NCI-H2107 treated with DMSO at 0.1 percent for 48 hours (cell line): ENCODE measurements around the gene BTBD2.
"Not testable (repeated sequence)": the region's sequence is repeated elsewhere in the genome, so short reads cannot be mapped to it uniquely, and the experiment has no call there.

Experiments
- DNase-seq: peaks from one replicate; lab custom pipeline; 2025; ENCODE audit not compliant: unreplicated experiment; lab: John Stamatoyannopoulos, UW

The BTBD2 gene

DNA sequence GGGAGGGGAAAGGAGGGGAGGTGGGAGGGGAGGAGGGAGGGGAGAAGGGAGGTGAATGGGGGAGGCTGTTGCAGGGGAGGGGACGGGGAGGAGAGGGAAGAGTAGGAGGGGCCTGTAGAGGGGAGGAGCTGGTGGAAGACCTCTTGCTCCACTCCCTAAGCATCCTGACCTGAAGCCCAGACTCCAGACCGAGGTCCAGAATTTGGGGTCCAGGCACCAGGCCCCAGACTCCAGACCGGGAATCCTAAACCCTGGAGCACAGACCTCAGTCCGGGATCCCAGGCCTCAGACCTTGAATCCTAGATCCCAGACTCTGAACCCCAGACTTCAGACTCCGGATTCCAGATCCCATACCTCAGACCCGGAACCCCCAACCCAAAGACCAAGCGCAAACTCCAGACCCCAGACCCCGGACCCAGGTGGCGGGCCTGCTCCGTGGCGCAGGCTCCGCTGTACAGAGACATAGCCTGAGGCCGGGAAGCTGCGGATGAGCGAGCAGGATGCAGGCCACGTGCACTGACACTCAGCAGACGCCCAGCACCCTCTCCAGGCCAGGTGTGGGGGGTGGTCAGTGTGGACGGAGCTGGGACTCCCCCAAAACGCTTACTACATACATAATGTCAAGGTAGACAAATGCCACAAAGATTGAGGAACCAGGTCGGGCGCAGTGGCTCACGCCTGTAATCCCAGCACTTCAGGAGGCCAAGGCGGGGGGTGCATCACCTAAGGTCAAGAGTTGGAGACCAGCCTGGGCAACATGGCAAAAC, 710 bp upstream of the BTBD2 start:
- peak; percentile 10 for DNase-seq

DNA sequence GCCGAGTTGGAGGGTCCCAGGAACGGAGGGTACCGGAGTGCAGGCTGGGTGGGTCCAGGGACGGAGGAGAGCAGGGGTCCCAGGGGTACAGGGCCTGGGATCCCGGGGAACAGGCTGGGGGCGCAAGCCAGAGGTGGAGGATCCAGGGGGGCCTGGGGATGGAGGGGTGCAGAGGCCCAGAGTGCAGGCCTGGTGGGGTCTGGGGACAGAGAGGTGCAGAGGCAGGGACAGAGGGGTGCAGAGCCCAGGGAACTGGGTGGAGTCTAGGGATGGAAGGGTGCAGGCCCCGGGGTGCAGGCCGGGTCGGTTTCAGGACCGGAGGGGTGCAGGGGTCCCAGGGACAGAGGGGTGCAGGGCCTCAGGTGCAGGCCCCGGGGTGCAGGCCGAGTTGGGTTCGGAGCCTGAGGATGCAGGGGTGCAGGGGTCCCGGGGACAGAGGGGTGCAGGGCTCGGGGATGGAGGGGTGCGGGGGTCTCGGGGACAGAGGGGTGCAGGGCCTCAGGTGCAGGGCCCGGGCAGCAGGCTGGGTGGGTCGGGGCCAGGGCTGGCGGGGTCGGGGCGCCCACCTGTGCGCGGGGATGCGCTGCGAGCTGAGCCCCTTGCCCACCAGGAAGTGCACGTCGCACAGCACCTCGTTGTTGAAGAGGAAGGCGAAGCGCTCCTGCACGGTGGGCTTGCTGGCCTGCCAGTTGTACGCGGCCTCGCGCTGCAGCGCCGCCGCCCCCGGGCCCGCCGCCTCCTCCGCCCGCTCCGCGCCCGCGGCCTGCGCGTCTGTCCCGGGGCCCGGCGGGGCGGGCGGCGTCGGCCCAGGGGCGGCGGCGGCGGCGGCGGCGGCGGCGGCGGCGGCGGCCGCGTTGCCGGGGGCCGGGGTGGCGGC, 545 bp downstream of the BTBD2 start:
- no peak for DNase-seq

DNA sequence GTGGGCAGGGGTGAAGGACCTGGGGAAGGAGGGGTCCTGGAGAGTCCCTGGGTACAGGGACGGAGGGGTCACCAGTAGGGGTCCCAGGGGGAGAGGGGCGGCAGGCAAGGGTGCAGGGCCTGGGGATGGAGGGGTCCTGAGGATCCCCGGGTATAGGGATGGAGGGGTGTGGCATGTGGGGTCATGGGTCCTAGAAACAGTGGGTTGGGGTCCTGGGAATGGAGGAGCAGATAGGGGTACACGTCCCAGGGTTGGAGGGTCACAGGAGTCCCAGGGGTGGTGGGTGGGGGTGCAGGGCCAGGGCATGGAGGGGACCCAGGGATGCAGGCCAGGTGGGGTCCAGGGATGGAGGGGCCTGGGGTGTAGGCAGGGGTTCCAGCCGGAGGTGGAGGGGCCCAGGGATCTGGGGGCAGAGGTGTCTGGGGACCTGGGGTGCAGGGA, 1.4 kb downstream of the BTBD2 start:
- no peak for DNase-seq

DNA sequence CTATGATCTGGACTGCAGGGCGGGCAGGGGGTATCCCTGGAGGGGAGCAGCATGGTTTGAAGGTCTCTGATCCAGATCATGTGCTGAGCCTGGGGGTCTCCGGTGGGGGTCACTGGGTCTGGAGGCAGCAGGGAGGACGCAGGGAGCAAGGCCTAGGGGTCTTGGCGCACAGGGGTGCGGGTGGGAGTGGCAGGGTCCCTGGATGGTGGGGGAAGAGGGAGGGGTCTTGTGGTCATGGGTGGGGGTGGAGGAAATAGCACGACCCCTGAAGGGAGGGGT, 1.9 kb downstream of the BTBD2 start:
- DNase-seq: no peak

DNA sequence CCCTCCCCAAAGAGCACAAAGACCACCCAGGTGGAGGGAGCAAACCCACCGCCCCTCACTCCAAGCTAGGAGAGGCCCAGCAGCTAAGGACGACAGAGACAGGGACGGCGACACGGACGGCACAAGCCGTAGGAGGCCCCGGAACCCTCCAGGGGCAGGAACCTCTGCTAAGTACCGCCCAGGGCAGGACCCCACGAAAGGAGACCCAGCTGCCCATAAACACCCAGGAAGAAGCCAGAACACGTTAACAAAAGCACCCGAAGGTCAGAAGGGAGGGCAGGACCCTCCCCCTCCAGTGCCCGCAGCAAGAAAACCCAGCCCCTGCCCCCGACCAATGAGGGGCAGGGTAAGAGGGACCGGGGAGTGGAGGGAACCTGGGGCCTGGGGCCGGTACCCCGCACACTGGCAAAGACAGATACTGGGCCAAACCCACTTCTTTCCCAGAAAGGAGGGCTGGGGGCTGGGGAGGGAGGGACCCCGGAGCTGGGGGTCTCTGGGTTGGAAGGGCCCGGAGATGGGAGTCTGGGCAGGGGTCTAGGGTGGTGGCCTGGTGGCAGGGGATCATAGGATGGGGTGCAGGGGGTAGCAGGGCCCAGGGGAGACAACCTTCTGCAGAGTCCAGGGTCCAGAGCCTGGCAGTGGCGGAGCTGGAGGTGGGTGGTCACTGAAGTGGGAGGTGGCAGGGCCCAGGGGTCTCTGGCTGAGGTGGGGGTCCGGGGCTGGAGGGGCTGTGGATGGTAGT, 2.4 kb downstream of the BTBD2 start:
- no peak for DNase-seq

DNA sequence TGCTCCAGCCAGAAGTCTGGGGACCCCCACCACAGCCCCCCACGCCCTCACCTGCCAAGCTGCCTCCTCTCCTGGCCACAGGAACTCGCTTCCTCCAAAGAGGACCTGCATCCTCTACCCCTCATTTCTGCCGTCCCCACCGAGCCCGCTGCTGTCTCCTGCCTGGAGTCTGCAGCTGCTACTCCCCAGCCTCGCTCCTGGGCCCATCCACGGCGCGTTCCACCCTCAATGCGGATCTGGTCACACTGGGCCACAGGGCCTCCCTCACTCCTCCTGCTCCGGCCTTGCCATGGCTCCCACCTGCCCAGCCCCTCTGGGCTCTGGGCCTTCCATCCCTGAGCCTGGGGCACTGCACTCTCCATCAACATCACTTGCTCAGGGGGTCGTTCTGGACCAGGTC, 4.3 kb downstream of the BTBD2 start:
- DNase-seq: no peak

DNA sequence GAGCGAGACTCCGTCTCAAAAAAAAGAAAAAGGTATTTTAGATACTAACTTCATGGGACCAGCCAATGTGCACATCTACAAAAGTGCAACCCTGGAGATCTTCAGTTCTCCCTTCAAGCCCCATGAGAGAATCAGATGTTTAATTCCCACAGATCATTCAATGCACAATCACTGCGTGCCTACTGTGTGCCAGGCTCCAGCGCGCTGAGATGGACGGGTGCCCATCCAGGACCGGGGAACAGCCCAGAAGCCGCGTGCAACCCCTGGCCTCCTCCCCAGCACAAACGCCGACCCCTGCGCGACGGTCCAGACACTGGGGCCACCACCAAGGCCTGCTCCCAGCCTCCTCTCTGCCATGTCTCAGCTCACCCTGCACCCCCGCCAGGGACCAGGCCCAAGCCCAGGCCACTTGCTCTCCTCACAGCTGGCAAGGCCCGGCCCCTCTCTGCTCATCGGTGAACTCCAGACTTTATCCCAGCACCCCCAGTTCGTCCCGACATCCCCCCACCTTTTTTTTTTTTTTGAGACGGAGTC, 5.3 kb downstream of the BTBD2 start:
- no peak for DNase-seq

DNA sequence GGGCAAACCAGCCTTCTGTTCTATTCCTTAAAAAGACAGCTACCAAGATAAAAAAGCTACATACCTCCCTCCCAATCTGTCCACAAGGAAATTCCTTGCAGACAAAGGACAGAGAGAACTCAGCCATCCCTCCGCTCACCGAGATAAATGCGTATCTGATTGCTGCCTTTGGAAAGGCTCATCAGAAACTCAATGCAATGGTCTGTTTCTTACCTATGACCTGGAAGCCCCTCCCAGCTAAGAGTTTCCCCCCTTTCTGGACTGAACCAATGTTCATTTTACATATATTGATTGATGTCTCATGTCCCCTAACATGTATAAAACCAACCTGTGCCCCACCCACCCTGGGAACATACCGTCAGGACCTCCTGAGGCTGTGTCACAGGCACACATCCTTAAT, 11.6 kb downstream of the BTBD2 start:
- no peak for DNase-seq

DNA sequence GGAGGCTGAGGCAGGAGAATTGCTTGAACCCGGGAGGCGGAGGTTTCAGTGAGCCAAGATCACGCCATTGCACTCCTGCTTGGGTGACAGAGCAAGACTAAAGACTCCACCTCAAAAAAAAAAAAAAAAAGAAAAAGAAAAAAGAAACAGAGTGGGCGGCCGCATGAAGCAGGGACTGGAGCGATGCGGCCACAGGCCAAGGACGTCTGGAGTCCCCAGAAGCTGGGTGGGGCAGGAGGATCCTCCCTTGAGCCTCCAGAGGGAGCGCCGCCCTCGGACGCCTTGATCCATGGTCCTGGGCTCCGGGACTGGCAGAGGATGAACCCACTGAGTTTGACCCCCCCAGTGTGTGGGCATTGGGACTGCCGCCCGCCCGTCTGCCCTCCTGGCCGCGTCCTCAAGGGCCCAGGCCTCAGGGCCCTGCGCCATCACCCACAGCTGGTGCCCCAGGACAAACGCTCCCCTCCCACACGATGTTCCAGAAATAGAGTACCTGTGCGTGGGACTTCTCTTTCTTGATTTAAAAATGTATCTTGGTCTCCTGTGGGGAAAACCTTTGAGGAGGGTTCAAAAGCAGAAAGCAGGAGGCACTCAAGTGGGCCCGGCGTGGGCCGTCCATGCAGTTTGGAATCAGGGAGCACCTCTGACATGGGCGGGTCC, 15.5 kb downstream of the BTBD2 start:
- no peak for DNase-seq

DNA sequence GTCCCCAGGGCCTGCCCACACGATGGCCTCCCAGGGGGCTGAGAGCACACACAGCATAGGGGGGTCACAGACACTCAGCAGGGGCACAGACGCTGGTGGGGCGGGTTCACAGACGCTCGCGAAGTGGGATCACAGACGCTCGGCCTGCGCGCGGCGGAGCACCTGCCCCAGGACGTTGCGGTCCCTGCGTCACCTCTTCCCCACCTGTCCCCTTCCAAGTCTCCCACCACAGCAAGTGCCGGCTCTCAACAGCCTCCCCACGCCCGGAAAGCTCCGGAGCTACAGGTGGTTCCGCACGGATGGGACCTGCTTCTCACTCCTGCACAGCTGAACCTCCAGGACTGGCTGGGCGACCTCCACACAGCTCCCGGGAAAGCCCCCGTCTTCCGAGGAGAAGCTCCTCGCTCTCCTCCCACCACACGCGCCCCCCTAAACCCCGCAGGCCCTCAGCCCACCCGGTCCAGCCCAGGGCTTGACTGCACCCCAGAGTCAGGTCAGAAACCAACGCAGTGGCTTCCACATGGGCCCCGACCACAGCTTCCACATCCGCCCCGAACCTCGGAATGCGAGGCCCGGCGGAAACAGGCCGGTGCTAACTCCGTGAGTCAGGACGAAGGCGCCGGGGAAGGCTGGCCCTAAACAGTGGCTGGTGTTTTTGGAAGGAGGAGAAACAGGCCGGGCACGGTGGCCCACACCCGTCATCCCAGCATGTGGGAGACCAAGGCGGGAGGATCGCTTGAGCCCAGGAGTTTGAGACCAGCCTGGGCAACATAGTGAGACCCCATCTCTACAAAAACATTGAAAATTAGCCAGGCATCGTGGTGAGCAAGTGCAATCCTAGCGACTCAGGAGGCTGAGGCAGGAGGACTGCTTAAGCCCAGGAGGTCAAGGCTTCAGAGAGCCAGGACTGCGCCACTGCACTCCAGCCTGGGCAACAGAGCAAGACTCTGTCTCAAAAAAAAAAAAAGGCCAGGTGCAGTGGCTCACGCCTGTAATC, 16.5 kb downstream of the BTBD2 start:
- no peak for DNase-seq

DNA sequence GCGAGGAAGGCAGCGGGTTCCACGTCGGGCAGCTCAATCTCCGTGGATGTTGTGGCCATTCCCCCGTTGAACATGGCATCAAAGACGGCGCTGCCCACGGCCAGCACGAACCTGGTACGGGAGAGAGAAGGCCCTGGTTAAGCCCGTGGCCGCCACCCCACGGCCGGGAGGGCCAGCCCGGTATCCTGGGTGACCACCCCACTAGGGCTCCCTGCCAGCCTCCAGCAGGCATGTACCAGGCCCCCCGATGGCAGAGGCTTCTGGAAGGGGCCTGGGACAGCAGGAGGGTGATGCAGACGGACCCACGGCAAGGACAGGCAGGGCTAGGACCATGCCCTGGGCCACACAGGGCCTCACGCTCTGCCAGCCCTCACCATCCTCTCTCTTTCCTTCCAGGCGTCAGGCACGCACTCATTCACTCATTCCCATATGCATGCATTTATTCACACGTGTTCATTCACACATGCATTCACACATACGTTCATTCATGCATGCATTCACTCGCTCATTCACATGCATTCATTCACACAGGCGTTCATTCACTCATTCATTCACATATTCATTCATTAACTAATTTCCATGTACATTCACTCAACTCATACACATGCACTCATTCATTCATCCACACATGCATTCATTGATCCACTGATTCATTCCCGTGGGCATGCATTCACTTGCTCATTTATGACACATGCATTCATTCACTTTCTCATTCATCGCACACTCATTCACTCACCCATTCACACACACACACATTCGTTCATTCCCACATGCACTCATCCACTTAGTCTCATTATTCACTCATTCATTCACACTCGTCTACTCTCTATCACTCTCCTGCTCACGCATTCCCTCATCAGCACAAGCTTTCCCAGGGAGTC, 17.9 kb downstream of the BTBD2 start:
- no peak for DNase-seq

DNA sequence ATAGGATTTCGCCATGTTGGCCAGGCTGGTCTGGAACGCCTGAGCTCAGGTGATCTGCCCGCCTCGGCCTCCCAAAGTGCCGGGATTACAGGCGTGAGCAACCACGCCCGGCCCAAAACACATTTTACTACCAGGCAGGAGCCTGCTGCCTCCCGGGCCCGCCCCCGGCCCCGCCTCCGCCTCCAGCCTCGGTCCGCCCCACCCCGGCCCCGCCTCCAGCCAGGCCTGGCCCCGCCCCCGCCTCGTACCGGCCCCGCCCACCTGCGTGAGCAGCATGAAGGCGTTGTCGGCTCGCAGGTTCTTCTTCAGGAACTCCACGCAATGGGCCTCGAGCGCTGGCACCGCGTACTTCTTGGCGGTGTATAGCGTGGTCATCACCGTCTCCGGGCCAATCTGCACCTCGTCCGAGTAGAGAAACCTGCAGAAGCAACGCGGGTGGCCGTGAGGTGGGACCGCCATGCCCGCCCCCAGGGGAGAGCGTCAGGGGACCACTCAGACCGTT, 22.7 kb downstream of the BTBD2 start:
- no peak for DNase-seq

DNA sequence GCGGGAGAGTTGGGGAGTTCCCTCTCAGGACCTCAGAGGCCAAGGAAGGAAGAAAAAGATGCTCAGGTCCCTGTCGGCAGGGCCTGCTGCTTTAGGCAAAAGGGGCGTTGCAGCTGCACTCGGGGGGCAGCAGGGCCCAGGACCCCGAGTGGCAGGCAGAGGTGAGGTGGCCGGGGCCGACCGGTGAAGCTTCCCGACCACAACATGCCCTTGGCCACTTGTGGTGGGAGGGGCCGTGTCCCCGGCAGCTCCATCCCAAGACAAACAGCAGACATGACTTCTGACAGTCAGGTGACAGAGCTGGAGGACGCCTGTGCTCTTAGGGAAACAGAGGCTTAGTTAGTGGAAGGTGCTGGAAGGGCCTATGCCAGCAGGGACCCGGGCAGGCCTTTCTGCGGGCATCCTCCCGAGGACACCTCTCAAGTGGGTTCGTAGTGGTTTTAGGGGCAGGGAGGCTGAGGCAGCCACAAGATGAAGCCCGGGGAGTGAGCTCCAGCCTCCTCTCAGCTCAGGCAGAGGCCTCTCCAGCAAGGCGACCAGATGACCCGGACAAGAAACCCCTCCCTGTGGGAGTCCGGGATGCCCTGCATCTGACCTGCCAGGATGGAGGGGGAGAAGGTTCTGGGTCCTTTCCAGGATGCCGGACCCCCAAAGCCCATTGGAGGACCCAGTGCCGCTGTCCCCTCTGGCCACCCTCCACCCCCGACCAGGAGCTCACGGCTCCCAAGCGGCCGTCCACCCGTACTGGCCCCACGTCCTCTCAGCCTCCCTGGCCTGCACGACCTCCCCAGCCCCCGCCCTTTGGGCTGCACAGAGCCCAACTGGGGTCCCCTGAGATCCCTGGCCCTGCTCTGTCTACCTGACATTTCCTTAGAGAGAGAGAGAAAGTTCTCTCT, 24.2 kb downstream of the BTBD2 start:
- no peak for DNase-seq

DNA sequence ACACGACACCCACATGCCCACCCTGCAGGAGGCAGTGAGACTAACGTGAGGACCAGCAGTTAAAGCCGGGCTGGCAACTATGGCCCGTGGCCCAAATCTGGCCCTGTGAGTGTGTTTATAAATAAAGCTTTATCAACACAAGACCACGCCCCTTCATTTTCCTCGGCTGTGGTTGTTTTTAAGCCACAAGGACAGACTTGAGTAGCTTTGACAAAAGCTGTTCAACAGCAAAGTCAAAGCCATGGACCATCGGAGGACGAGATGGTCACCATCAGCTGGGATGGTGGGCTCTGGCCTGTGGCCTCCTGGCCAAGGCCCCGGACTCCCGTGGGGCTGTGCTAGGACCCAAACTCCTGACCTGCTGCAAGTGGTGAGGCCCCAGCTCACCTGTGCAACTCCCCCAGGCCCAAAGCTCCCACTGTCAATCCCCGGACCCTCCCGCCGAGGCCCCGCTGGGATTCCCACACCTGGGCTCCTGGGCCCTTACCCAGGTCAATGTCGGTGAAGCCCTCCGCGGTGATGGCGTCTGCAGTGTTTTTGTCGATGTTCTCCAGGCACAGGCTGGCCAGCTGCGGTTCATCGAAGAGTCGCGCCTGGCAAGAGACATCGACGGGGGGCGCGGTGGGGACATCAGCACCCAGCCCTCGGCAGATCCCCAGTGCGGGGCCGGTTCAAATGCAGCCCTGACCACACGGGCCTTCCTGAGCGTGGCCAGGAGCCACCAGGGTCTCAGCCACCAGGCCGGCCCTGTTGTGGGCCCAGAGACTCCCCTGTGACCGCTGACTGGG, 25.1 kb downstream of the BTBD2 start:
- DNase-seq: no peak

DNA sequence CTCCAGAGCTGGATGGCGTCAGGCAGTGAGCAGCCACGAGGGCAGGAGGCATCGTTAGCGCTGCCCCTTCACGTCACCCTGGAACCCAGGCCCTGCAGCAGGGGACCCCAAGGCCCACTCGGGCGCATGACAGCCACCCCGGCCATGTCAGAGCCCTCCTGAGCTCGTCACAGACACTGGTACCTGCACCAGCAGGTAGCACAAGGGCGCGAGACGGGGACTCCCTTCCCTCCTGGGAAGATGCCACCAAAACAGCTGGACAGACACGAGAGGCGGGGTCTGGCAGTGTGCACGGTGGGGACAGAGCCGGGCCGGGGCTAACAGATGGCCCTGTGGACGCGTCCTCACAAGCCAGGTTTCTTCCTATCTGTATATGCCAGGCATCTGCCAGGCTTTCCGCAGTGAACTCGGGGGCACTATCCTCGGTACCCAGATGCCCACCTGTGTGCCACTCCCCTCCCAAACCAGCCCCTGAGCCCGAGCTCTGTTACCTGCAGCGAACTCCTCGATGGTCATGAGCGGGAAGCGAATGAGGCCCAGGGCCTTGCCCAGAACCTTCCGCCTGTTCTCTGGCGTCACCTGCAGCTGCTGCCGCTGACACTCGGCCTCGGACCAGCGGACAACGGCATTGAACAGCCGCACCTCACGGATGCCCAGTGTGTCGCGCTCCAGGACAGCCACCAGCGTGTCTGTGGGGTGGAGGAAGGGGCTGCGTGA, 25.8 kb downstream of the BTBD2 start:
- no peak for DNase-seq

DNA sequence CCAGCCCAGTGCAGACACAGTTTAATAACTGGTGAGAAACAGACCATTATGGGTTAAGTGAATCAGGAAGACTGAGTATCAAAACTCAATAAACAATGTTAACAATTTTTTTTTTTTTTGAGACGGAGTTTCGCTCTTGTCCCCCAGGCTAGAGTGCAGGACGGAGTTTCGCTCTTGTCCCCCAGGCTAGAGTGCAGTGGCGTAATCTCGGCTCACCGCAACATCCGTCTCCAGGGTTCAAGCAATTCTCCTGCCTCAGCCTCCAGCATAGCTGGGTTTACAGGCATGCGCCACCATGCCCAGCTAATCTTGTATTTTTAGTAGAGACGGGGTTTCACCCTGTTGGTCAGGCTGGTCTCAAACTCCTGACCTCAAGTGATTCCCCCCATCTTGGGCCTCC, 27.1 kb downstream of the BTBD2 start:
- DNase-seq: not testable (repeated sequence)
